Suprapubic skin (tissue), 4 donors: Measurements from ENCODE around the gene OASL. TPM values are rescaled to one million over a fixed set of nuclear protein-coding genes. Genes with fewer than 3 reads are reported as not detected.

ENCODE experiments used
- DNase-seq, 2 donors: peaks; one replicate each; pipeline ENCODE4 v3.0.0-alpha.2; 2019; ENCODE audit warnings: low spot score in 2 of 2
- H3K27ac ChIP-seq: fragments of 200-600 bp; sonication (generic); one replicate; pipeline ENCODE4 v1.5.1; 2019
- H3K27me3 ChIP-seq: fragments of 200-600 bp; sonication (generic); one replicate; pipeline ENCODE4 v1.5.1; 2019
- H3K36me3 ChIP-seq: fragments of 200-600 bp; sonication (generic); one replicate; pipeline ENCODE4 v1.5.1; 2019
- H3K4me1 ChIP-seq: fragments of 200-600 bp; sonication (generic); one replicate; pipeline ENCODE4 v1.5.1; 2019
- H3K4me3 ChIP-seq: fragments of 200-600 bp; sonication (generic); one replicate; pipeline ENCODE4 v1.5.1; 2019; ENCODE audit warnings: mild to moderate bottlenecking
- H3K9me3 ChIP-seq: fragments of 200-600 bp; sonication (generic); one replicate; pipeline ENCODE4 v1.5.1; 2019
- CTCF ChIP-seq, 2 donors: fragments of 200-600 bp in 1 of 2; fragments of 450-650 bp in 1 of 2; sonication (generic) in 1 of 2; IDR thresholded peaks; one replicate each; pipeline ENCODE4 v1.5.1; 2016 to 2019; ENCODE audit warnings: antibody characterized with exemption in 2 of 2, mild to moderate bottlenecking in 1 of 2, moderate library complexity in 1 of 2
- EP300 ChIP-seq: sonication (generic); formaldehyde crosslinking; IDR thresholded peaks from one replicate; pipeline ENCODE4 v1.6.1; 2017; ENCODE audit warnings: antibody characterized with exemption
- POLR2A ChIP-seq, 2 donors: fragments of 450-650 bp; IDR thresholded peaks; one replicate each; pipeline ENCODE4 v1.6.1; 2017; ENCODE audit warnings: antibody characterized with exemption in 2 of 2, mild to moderate bottlenecking in 2 of 2, moderate library complexity in 2 of 2
- POLR2AphosphoS5 ChIP-seq, 3 donors: sonication (generic); formaldehyde crosslinking; IDR thresholded peaks; one replicate each; pipeline ENCODE4 v1.6.1; 2017; ENCODE audit warnings: antibody characterized with exemption in 3 of 3
- WGBS: methylation state at CpG from one replicate; pipeline ENCODE4 v1.1.5; 2018; 5-methylcytosine and 5-hydroxymethylcytosine counted together
- total RNA-seq, 4 donors: library from RNA; depleted of rRNA; stranded (reverse); fragments of >200 nt; gene quantifications; one replicate each; pipeline ENCODE4 v1.1.0, GENCODE V29; 2016

OASL gene
- total RNA-seq, 4 donors from 2014 or later: 0.53 to 0.91 (median 0.64) TPM; not detected in 1

GRCh38 chr12:121003650-121004049 lies 35.4 kb downstream of the OASL start:
- Histone ChIP-seq H3K27ac (no peak overlapping the region), H3K27me3 (no peaks in the 10 kb centered on the region), H3K4me1 (no peaks in the 10 kb centered on the region), H3K4me3 (no peak overlapping the region), H3K9me3 (no peaks in the 10 kb centered on the region), H3K36me3 (peaks cover 50% of the 10 kb centered on the region)
- DNase-seq: no peak
- TF ChIP-seq EP300: no peak
- no peak for TF ChIP-seq CTCF (IDR thresholded peaks at IDR 0.05)
- no peak for TF ChIP-seq POLR2A (IDR thresholded peaks at IDR 0.05)
- TF ChIP-seq POLR2AphosphoS5 (IDR thresholded peaks at IDR 0.05): no peak
- 85% methylated on average over 4 of the region's 4 CpGs for WGBS

GRCh38 chr12:121001841-121002483 lies 37.1 kb downstream of the OASL start:
- no peak for DNase-seq
- Histone ChIP-seq H3K4me1 (no peaks in the 10 kb centered on the region), H3K9me3 (no peaks in the 10 kb centered on the region), H3K36me3 (peaks cover 36% of the 10 kb centered on the region), H3K27ac (no peak overlapping the region), H3K27me3 (no peaks in the 10 kb centered on the region), H3K4me3 (no peak overlapping the region)
- TF ChIP-seq EP300: no peak
- no peak for TF ChIP-seq POLR2AphosphoS5 (IDR thresholded peaks at IDR 0.05)
- TF ChIP-seq CTCF (IDR thresholded peaks at IDR 0.05): no peak
- TF ChIP-seq POLR2A (IDR thresholded peaks at IDR 0.05): no peak
- WGBS: 90% methylated on average over 9 of the region's 16 CpGs

GRCh38 chr12:121001060-121001459 lies 38.0 kb downstream of the OASL start:
- peaks cover 3% of the 10 kb centered on the region for H3K27me3 ChIP-seq
- peaks cover 36% of the 10 kb centered on the region for H3K36me3 ChIP-seq
- DNase-seq: no peak
- no peak overlapping the region for H3K27ac ChIP-seq
- TF ChIP-seq POLR2A (IDR thresholded peaks at IDR 0.05): no peak
- TF ChIP-seq POLR2AphosphoS5 (IDR thresholded peaks at IDR 0.05): no peak
- H3K4me3 ChIP-seq: no peak overlapping the region
- H3K9me3 ChIP-seq: no peaks in the 10 kb centered on the region
- WGBS: 80% methylated on average over 11 of the region's 11 CpGs
- H3K4me1 ChIP-seq: no peaks in the 10 kb centered on the region

GRCh38 chr12:121000530-121000929 lies 38.5 kb downstream of the OASL start:
- H3K9me3 ChIP-seq: no peaks in the 10 kb centered on the region
- peaks cover 36% of the 10 kb centered on the region for H3K36me3 ChIP-seq
- no peak overlapping the region for H3K4me3 ChIP-seq
- no peak for DNase-seq
- no peak for TF ChIP-seq EP300
- no peak for TF ChIP-seq POLR2A (IDR thresholded peaks at IDR 0.05)
- no peak for TF ChIP-seq POLR2AphosphoS5 (IDR thresholded peaks at IDR 0.05)
- TF ChIP-seq CTCF (IDR thresholded peaks at IDR 0.05): no peak
- WGBS: 73% methylated on average over 8 of the region's 11 CpGs
- H3K27me3 ChIP-seq: peaks cover 5% of the 10 kb centered on the region
- no peaks in the 10 kb centered on the region for H3K4me1 ChIP-seq
- H3K27ac ChIP-seq: no peak overlapping the region

- Histone ChIP-seq H3K4me3 (no peak overlapping the region), H3K27ac (no peak overlapping the region), H3K36me3 (peaks cover 32% of the 10 kb centered on the region), H3K27me3 (peaks cover 5% of the 10 kb centered on the region), H3K4me1 (no peaks in the 10 kb centered on the region), H3K9me3 (no peaks in the 10 kb centered on the region)
- WGBS: 36% methylated on average over 15 of the region's 23 CpGs
- no peak for DNase-seq
- TF ChIP-seq CTCF (IDR thresholded peaks at IDR 0.05): no peak
- TF ChIP-seq POLR2A (IDR thresholded peaks at IDR 0.05): no peak
Observed at GRCh38 chr12:120999191-121000120, 39.6 kb downstream of the OASL start.
